ENCODE results near the gene PTPRD.

DNA sequence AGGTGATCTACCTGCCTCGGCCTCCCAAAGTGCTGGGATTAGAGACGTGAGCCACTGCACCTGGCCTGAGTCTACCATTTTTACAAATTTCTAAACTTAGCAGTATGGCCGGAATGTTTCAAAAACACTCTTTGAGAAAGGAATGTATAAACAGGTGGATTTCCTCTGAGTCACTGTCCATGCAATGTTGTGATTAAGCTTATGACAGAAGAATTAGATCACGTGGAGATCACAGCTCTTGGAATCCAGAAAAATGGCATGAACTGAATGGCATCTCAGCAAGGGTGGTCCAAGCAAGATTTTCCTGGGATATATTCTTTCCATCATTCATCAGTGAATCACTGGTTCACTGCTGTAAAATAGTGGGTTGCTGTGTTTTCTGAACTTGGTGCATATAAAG lies 865.0 kb downstream of the PTPRD start:
- TF ChIP-seq POLR2A (IDR thresholded peaks at IDR 0.05; ENCODE audit: low read depth, low read length) (no peak), POLR2AphosphoS5 (IDR thresholded peaks at IDR 0.05; ENCODE audit: low read depth, low read length) (no peak)

Data from GM12892 (cell line).